ENCODE data around the gene IL1RL2.

IL1RL2 gene

DNA sequence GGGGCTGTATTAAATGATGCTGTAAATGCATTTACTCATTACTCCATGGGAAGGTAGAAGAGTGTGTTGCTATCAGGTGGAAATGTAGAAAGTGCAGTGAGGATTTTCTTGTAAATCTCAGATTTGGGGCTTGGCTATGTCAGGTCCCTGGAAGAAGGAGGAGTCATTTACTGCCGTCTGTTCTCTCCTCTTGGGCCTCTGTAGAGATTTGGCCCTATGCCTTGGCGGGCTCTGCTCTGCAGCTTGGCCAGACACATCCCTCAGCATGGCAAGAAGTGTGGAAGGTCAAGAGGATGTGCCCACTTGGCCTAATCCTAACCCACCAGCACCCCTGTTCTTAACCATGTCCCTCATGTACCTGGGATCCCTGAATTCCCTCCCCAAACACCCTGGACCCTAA lies 37.6 kb upstream of the IL1RL2 start:
- no peak overlapping the region for H3K27ac Mint-ChIP-seq
- no peak overlapping the region for H3K4me3 Mint-ChIP-seq

DNA sequence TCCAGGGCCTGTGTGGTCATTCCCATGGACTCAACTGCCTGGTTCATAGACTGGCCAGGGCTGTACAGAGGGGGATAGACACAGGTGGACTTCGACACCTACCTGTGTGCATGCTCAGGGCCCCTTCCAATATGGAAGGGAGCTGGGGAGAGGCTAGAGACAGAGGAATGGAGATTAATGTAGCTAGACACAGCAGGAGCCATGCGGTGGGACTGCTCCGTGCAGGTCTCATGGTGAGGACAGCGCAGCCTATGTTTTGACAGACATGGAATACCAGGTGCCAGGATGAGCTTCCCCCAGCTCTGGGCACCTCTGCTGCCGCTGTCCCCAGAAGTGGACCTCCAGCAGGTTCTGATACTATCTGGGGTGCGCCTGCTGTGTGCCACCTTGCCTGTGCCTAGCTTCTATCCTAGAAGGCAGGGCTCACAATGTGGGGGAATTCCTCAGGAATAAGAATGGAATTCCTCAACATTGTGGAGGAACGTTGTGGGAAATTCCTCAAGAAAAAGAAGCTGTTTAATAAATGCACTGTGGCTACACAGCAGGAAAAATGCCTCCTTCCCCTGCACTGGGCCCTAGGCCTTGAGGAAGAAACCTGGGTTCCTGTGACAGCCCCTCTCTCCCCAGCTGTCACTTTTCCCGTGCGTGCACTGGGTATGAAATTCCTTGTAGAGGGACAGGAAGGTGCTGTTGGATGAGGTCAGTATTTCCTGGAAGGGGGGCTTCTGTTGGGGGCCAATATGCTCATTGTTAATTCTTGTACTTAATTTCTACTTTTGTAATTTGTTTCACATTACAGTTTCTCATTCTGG lies 37.0 kb upstream of the IL1RL2 start:
- no peak overlapping the region for H3K27ac Mint-ChIP-seq
- H3K4me3 Mint-ChIP-seq, result no peak overlapping the region
- H3K4me1 Mint-ChIP-seq (ENCODE audit: low read depth), result peaks cover 31% of the 10 kb centered on the region
- H3K36me3 Mint-ChIP-seq (ENCODE audit: low read depth), result peaks cover 84% of the 10 kb centered on the region
- H3K9me3 Mint-ChIP-seq, result peaks cover 50% of the 10 kb centered on the region
- DNase-seq, result no peak
- no peaks in the 10 kb centered on the region for H3K27me3 Mint-ChIP-seq

More for the DNA sequence above, 37.6 kb upstream of the IL1RL2 start:
- DNase-seq, result no peak
- Mint-ChIP-seq H3K4me1 (ENCODE audit: low read depth) (peaks cover 32% of the 10 kb centered on the region), H3K9me3 (peaks cover 56% of the 10 kb centered on the region), H3K36me3 (ENCODE audit: low read depth) (peaks cover 84% of the 10 kb centered on the region), H3K27me3 (peaks cover 3% of the 10 kb centered on the region)

DNA sequence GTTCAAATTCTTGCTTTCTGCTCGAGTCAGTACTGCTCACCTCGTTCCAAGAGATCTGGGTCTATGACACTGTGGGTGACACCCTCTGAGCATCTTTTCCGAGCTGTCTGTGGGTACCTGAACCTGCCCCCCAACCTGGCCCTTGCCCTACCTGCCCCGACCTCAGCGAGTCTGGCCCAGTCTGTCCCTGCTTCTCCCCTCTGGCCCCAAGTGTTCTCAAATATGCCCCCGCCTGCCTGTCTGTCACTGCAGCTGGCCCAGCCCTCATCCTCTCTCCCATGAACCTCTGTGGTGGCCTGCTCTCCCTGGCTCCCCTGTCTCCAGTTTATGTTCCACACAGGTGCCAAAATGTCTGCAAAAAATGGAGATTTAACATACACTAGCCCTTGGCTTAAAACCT lies 32.5 kb upstream of the IL1RL2 start:
- peaks cover 16% of the 10 kb centered on the region for H3K9me3 Mint-ChIP-seq
- no peaks in the 10 kb centered on the region for H3K27me3 Mint-ChIP-seq
- H3K36me3 Mint-ChIP-seq (ENCODE audit: low read depth), result peaks cover 69% of the 10 kb centered on the region
- no peak overlapping the region for H3K27ac Mint-ChIP-seq
- H3K4me3 Mint-ChIP-seq, result no peak overlapping the region
- DNase-seq, result no peak
- H3K4me1 Mint-ChIP-seq (ENCODE audit: low read depth), result peaks cover 8% of the 10 kb centered on the region

DNA sequence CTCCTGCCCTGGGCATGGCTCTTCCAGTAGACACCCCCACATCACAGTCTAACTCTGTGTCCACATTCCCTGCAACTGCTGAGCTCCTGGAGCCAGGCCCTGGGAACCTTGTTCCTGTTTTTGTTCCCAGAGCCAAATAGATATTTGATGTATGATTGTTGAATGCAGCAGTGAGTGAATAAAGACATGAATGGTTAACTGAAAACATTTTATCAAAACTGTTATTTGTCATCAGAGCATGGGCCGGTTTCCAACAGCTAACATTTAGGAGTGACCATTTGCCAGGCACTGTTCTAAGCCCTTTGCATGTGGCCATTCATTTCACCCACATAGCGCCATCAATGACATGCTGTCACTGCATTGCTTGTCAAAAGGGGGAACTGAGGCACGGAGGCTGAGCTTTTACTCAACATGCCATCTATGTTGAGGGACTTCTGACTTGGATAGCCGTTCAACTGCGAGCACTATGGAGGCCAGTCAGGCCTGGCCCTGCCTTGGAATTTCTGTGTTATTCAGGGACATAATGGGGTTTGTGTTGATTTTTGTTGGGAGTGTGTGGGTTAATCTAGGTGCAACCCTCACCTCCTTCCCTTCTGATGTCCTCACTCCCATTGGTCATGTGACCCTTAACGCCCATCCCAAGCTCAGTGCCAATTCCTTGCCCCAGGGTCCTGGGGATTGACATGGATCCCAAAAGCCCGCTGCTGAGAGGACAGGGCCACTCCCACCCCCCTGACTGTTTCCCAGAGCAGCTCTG lies 31.7 kb upstream of the IL1RL2 start:
- H3K27ac Mint-ChIP-seq, result no peak overlapping the region

DNA sequence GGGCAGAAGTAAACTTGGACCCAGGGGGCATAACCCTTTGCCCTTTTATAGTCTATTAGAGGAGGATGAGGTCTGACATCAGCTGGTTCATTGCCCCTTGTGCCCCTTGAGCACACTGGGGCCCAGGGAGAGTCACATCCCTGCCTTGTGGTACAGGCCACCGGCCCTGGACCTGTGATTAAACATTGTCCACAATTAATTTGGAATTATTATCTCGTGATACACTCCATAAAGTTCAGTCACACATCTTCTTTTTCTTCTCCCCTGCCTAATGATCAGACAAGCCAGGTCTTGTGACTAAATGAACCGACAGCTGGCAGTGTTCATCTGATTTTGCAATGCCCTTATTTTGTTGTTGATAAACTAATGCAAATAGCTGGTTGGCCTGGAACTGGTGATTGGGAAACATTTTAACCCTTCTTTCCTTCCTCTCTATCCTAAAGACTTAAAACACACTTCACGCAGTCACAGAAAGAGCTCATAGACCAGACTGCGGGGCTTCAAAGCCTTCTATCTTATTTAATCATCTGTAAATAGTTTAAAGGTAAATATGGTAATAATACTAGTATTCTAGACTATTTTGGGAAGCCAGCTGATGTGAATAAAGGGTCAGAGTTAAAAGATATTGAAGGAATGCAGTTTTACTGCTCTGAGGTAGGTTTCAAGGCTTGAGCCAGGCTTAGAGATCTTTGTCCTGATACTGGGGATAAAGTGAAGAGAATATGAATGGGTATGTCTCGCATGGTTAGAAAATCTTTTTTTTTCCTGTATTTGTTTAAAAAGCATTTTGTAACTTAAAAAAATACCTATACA lies 30.9 kb upstream of the IL1RL2 start:
- no peak for DNase-seq
- H3K4me3 Mint-ChIP-seq, result no peak overlapping the region
- peaks cover 64% of the 10 kb centered on the region for H3K36me3 Mint-ChIP-seq (ENCODE audit: low read depth)
- H3K27ac Mint-ChIP-seq, result no peak overlapping the region
- H3K27me3 Mint-ChIP-seq, result no peaks in the 10 kb centered on the region
- H3K4me1 Mint-ChIP-seq (ENCODE audit: low read depth), result peaks cover 8% of the 10 kb centered on the region
- H3K9me3 Mint-ChIP-seq, result peaks cover 11% of the 10 kb centered on the region

More for the DNA sequence above, 31.7 kb upstream of the IL1RL2 start:
- Mint-ChIP-seq H3K4me1 (ENCODE audit: low read depth) (peaks cover 8% of the 10 kb centered on the region), H3K4me3 (no peak overlapping the region), H3K27me3 (no peaks in the 10 kb centered on the region), H3K36me3 (ENCODE audit: low read depth) (peaks cover 68% of the 10 kb centered on the region), H3K9me3 (peaks cover 16% of the 10 kb centered on the region)
- no peak for DNase-seq

DNA sequence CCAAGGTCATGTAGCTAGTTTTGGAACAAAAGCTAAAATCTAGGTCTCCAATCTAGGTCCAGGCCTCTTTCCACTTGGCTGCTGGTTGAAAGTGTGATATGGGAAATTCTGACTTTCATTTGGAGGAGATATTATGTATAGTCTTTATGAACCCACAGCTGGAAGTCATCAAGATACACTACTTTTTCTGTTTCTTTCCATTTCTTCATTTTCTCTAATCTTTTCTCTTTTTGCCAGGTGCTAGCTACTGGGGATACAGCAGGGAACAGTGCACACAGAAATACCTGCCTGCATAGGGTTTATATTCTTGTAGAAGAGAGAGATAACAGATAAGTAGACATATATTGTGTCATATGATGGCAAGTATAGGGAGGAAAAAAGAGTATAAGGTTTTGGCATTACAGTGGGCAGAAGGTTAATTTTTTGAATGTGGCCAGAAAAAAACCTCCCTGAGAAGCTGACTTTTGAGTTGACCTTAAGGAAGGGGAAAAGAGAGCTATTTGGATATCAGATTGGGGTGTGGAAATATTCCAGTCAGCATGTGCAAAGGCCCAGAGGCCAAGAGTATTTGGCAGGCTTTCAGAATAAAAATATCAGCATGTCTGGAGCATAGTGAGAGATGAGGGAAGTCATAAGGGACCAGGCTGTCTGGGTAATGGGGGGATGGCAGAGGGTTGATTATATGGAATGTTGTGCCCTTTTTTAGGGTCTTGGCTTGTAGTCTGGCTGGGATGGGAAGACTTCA lies 28.6 kb upstream of the IL1RL2 start:
- Mint-ChIP-seq H3K27me3 (no peaks in the 10 kb centered on the region), H3K4me3 (no peak overlapping the region), H3K9me3 (peaks cover 3% of the 10 kb centered on the region), H3K4me1 (ENCODE audit: low read depth) (peaks cover 8% of the 10 kb centered on the region), H3K27ac (no peak overlapping the region), H3K36me3 (ENCODE audit: low read depth) (peaks cover 53% of the 10 kb centered on the region)
- no peak for DNase-seq

DNA sequence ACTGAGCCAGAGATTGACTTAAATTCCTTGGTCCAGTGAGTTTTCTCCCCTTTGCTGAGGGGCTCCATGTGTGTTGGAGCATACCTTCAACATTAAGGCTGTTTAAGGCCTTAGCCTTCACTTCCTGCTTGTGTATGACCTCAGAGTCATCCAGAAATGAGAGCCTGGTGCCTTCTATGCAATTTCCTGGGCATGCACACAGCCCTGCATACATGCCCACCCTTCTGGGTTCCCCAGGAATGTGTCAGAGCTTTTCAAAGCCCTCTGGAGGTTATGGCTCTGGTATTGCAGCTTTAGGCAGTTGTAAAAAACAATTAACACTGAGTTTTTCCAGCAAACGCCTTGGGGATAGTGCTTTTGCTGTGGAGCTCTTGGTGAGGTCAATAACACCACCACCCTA lies 27.5 kb upstream of the IL1RL2 start:
- H3K4me3 Mint-ChIP-seq, result no peak overlapping the region
- peaks cover 46% of the 10 kb centered on the region for H3K36me3 Mint-ChIP-seq (ENCODE audit: low read depth)
- peaks cover 3% of the 10 kb centered on the region for H3K9me3 Mint-ChIP-seq
- H3K27me3 Mint-ChIP-seq, result no peaks in the 10 kb centered on the region
- no peak overlapping the region for H3K27ac Mint-ChIP-seq
- no peak for DNase-seq
- peaks cover 8% of the 10 kb centered on the region for H3K4me1 Mint-ChIP-seq (ENCODE audit: low read depth)

DNA sequence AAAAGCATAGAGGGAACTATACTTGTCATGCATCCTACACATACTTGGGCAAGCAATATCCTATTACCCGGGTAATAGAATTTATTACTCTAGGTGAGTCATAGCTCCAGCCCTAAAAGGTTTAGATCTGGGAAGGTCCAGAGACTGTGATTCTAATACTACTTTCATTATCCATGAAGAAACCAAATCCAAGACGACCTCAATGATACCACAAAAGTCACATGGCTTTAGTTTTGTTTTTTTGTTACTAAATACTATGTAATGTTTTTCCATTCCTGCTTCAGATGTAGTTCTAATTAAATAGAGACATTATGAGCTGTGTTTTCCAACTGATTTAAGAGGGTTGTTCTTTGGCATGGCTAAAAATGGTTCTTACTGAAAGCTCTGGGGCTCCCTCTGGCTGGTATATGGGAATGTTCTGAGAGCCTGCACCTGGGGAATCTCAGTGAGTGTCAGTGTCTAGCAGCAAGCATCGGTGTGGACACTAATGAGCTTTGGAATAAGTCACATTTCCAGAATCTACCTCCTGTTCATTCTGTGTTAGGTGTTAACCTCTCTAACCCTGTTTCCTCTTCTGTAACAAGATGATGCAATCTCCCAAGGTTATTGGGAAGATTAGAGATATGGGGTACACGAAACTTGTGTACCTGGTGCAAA lies 20.5 kb upstream of the IL1RL2 start:
- Mint-ChIP-seq H3K27me3 (no peaks in the 10 kb centered on the region), H3K4me3 (no peak overlapping the region), H3K4me1 (ENCODE audit: low read depth) (peaks cover 17% of the 10 kb centered on the region), H3K27ac (peak overlapping the region; percentile 35), H3K36me3 (ENCODE audit: low read depth) (peaks cover 48% of the 10 kb centered on the region), H3K9me3 (no peaks in the 10 kb centered on the region)
- DNase-seq, result no peak

DNA sequence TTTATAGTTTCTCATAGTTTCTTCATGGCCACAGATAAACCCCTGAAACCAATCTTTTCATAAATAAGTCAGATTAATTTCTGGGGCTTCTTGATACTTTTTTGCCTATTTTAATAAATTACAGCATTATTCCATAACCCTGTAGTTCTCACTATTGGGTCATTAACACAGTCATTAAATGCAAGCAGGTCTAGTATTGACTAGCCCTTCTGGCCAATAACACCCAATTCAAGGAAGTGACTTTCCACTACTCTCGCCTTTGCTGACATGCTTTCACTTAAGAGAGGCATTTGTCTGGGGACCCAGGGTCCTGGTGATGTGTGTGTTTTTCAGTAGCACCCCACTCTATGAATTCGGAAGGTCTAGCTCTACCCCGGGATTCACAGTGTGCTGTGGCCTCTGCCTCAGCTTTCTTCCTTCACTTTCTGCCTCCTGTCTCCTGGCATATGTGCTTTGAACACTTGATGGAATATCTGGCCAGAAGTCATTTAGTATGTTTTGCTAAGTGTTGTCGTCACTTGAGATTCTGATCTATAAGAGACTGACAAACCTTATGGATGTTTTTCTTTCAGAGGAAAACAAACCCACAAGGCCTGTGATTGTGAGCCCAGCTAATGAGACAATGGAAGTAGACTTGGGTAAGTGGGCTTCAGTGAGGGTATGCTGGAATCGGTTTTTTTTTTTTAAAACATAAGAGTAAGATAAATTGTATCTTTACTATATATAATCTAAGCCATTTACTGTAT lies 18.6 kb upstream of the IL1RL2 start:
- no peak for DNase-seq
- H3K36me3 Mint-ChIP-seq (ENCODE audit: low read depth), result peaks cover 66% of the 10 kb centered on the region
- peaks cover 26% of the 10 kb centered on the region for H3K4me1 Mint-ChIP-seq (ENCODE audit: low read depth)
- H3K27ac Mint-ChIP-seq, result no peak overlapping the region
- H3K4me3 Mint-ChIP-seq, result no peak overlapping the region
- no peaks in the 10 kb centered on the region for H3K9me3 Mint-ChIP-seq
- H3K27me3 Mint-ChIP-seq, result no peaks in the 10 kb centered on the region

DNA sequence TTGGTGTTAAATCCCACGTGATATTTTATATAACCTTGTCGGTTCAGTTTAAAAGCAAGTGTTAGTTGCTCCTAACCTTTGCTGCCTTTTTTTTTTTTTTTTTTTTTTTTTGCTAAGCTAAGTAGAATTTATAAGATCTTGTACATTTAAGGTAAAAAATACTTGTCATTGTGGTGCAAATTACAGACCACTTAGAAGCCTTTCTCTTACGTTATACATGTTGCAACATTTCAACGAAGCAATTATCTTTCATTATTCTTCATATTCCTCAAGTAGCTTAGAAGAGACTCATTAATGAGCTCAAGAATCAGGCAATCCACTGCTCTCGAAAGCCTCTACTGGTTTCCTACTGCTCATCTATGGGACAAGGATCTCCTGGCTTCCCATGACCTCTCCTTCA lies 14.9 kb upstream of the IL1RL2 start:
- DNase-seq, result no peak
- Mint-ChIP-seq H3K27ac (no peak overlapping the region), H3K9me3 (no peaks in the 10 kb centered on the region), H3K27me3 (no peaks in the 10 kb centered on the region), H3K36me3 (ENCODE audit: low read depth) (peaks cover 79% of the 10 kb centered on the region), H3K4me1 (ENCODE audit: low read depth) (peaks cover 18% of the 10 kb centered on the region), H3K4me3 (no peak overlapping the region)

DNA sequence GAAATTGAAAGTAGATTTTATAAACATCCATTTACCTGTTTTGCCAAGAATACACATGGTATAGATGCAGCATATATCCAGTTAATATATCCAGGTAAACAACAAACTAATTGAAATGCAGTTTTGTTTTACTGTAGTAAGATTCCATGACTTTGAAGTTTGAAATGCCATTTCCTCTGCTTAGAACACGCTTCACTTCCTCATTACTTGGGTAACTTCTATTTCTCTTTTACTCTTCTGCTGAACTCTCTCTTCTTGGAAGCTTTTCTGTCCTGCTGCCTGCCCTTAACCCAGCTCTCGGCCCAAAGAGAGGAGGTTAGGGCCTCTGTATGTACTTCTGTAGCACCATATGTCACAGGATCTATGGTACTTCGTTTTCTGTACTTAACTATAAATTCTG lies 14.1 kb upstream of the IL1RL2 start:
- DNase-seq, result no peak
- Mint-ChIP-seq H3K4me3 (no peak overlapping the region), H3K9me3 (no peaks in the 10 kb centered on the region), H3K27ac (no peak overlapping the region), H3K27me3 (peaks cover 1% of the 10 kb centered on the region), H3K36me3 (ENCODE audit: low read depth) (peaks cover 83% of the 10 kb centered on the region), H3K4me1 (ENCODE audit: low read depth) (peaks cover 16% of the 10 kb centered on the region)

DNA sequence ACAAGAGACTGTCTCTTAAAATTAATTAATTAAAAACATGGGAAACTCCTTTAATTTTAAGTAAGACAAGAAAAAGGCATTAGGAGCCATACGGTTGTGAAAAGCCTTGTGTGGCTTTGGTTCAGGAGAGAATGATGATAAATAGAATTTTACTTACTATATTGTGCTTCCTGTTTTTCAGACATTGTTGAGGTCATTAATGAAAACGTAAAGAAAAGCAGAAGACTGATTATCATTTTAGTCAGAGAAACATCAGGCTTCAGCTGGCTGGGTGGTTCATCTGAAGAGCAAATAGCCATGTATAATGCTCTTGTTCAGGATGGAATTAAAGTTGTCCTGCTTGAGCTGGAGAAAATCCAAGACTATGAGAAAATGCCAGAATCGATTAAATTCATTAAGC lies 10.7 kb upstream of the IL1RL2 start:
- DNase-seq, result no peak
- Mint-ChIP-seq H3K4me1 (ENCODE audit: low read depth) (peaks cover 15% of the 10 kb centered on the region), H3K27me3 (peaks cover 3% of the 10 kb centered on the region), H3K9me3 (no peaks in the 10 kb centered on the region), H3K36me3 (ENCODE audit: low read depth) (peaks cover 64% of the 10 kb centered on the region), H3K4me3 (no peak overlapping the region), H3K27ac (no peak overlapping the region)

DNA sequence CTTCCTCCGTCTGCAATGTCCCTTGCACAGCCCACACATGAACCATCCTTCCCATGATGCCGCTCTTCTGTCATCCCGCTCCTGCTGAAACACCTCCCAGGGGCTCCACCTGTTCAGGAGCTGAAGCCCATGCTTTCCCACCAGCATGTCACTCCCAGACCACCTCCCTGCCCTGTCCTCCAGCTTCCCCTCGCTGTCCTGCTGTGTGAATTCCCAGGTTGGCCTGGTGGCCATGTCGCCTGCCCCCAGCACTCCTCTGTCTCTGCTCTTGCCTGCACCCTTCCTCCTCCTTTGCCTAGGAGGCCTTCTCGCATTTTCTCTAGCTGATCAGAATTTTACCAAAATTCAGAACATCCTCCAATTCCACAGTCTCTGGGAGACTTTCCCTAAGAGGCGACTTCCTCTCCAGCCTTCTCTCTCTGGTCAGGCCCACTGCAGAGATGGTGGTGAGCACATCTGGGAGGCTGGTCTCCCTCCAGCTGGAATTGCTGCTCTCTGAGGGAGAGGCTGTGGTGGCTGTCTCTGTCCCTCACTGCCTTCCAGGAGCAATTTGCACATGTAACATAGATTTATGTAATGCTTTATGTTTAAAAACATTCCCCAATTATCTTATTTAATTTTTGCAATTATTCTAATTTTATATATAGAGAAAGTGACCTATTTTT lies 8.9 kb upstream of the IL1RL2 start:
- H3K27ac Mint-ChIP-seq, result no peak overlapping the region
- H3K9me3 Mint-ChIP-seq, result no peaks in the 10 kb centered on the region

More for the DNA sequence above, 8.9 kb upstream of the IL1RL2 start:
- H3K27me3 Mint-ChIP-seq, result peaks cover 13% of the 10 kb centered on the region
- peaks cover 46% of the 10 kb centered on the region for H3K36me3 Mint-ChIP-seq (ENCODE audit: low read depth)
- no peak for DNase-seq
- H3K4me1 Mint-ChIP-seq (ENCODE audit: low read depth), result peaks cover 7% of the 10 kb centered on the region
- H3K4me3 Mint-ChIP-seq, result no peak overlapping the region
